WERI-Rb-1 (cell line): ENCODE results near the gene MYH7.

Source experiments
- DNase-seq: peaks from one replicate; pipeline ENCODE4 v3.0.0-alpha.2; 2020
- H3K27ac ChIP-seq: fragments of 250-450 bp; sonication (Bioruptor Pico); 2 replicates; pipeline ENCODE4 v1.5.1; 2020; ENCODE audit warnings: mild to moderate bottlenecking, moderate library complexity
- H3K27me3 ChIP-seq: fragments of 250-450 bp; sonication (Bioruptor Pico); 2 replicates; pipeline ENCODE4 v1.5.1; 2021; ENCODE audit warnings: mild to moderate bottlenecking, low read depth, moderate library complexity; ENCODE audit not compliant: insufficient read depth, severe bottlenecking
- H3K36me3 ChIP-seq: fragments of 250-450 bp; sonication (Bioruptor Pico); 2 replicates; pipeline ENCODE4 v1.5.1; 2020; ENCODE audit warnings: mild to moderate bottlenecking, moderate library complexity
- H3K4me3 ChIP-seq: 2 replicates; pipeline ENCODE4 v1.5.1; 2011; ENCODE audit warnings: low read depth, mild to moderate bottlenecking, control low read depth, low read length
- H3K9me3 ChIP-seq: fragments of 250-450 bp; sonication (Bioruptor Pico); 2 replicates; pipeline ENCODE4 v1.5.1; 2021; ENCODE audit warnings: mild to moderate bottlenecking, moderate library complexity; ENCODE audit not compliant: severe bottlenecking
- TF ChIP-seq, protein P1 (sequence below): IDR thresholded peaks from 2 replicates; pipeline ENCODE4 v1.5.1; 2011; ENCODE audit warnings: low read depth, mild to moderate bottlenecking, control low read depth, inconsistent platforms, low read length

Gene MYH7

DNA sequence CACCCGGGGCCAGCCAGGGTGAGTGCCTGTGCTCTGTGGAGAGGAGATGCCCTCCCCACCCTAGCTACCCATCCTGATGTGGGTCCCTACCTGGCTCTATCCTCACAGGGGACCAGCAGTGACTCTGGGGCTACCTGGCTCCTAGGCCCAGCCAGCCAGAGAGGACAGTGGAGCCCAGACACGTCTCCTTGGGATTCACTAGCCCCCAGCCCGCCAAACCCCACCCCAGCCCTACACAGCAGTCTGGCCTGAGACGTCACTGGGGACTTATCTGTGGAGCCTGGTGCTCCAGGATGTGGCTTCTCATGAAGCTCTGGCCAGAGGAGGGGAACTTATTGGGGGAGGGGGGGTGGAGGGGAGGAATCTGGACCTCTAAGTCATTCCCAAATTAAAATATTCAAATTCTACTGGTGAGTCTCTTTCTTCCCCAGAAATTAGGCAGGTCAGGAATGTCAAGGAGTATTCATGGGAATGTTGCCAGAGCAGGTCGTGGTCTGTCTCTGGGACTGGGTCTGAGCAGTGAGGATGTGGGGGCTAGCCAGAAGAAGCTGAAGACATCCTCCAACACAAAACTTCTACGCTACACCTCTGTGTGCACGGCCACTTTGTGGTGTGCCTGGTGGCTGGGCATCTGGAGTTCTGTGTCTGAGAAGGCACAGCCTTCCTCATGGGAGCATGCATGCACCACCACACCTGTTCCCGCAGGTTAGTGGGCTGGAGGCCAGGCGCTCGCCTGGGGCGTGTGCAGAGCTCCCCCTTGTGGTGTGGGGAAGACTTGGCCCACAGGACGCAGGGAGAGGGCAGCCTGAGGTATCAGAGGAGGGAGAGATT lies 55.9 kb downstream of the MYH7 start:
- peak; percentile 75 for DNase-seq
- TF ChIP-seq, protein P1, sequence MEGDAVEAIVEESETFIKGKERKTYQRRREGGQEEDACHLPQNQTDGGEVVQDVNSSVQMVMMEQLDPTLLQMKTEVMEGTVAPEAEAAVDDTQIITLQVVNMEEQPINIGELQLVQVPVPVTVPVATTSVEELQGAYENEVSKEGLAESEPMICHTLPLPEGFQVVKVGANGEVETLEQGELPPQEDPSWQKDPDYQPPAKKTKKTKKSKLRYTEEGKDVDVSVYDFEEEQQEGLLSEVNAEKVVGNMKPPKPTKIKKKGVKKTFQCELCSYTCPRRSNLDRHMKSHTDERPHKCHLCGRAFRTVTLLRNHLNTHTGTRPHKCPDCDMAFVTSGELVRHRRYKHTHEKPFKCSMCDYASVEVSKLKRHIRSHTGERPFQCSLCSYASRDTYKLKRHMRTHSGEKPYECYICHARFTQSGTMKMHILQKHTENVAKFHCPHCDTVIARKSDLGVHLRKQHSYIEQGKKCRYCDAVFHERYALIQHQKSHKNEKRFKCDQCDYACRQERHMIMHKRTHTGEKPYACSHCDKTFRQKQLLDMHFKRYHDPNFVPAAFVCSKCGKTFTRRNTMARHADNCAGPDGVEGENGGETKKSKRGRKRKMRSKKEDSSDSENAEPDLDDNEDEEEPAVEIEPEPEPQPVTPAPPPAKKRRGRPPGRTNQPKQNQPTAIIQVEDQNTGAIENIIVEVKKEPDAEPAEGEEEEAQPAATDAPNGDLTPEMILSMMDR: peak; percentile 95
- no peaks in the 10 kb centered on the region for H3K27me3 ChIP-seq
- H3K9me3 ChIP-seq: no peaks in the 10 kb centered on the region
- no peak overlapping the region for H3K4me3 ChIP-seq
- no peak overlapping the region for H3K27ac ChIP-seq
- H3K36me3 ChIP-seq: no peaks in the 10 kb centered on the region

DNA sequence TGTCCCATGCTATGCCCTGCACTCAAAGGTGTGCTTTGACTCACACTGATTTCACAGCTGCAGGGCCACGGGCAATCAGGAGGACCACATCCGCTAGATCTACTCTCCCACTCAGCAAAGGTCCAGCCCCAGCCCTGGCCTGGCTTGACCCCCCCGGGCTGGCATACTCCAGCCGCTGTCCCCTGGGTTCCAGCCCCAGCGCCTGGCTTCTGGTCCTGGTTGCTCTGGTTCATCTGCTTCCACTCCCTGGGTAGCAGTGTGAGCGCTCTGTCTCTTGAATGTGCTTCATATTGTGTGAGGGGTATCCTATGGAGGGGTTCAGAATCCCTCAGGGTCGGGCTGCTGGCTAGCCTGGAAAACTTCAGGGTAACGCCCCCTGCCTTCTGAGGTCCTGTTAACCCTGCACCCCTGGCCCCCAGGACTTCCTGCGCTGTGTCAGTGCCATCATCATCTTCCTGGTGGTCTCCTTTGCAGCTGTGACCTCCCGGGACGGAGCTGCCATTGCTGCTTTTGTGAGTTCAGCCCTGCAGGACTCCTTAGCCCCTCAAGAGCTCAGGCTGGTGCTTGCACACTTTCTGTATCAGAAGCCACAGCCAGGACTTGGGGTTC lies 56.7 kb downstream of the MYH7 start:
- Histone ChIP-seq H3K27me3 (no peaks in the 10 kb centered on the region), H3K36me3 (no peaks in the 10 kb centered on the region), H3K4me3 (no peak overlapping the region), H3K9me3 (no peaks in the 10 kb centered on the region), H3K27ac (no peak overlapping the region)
- DNase-seq: no peak
- TF ChIP-seq, protein P1: no peak

DNA sequence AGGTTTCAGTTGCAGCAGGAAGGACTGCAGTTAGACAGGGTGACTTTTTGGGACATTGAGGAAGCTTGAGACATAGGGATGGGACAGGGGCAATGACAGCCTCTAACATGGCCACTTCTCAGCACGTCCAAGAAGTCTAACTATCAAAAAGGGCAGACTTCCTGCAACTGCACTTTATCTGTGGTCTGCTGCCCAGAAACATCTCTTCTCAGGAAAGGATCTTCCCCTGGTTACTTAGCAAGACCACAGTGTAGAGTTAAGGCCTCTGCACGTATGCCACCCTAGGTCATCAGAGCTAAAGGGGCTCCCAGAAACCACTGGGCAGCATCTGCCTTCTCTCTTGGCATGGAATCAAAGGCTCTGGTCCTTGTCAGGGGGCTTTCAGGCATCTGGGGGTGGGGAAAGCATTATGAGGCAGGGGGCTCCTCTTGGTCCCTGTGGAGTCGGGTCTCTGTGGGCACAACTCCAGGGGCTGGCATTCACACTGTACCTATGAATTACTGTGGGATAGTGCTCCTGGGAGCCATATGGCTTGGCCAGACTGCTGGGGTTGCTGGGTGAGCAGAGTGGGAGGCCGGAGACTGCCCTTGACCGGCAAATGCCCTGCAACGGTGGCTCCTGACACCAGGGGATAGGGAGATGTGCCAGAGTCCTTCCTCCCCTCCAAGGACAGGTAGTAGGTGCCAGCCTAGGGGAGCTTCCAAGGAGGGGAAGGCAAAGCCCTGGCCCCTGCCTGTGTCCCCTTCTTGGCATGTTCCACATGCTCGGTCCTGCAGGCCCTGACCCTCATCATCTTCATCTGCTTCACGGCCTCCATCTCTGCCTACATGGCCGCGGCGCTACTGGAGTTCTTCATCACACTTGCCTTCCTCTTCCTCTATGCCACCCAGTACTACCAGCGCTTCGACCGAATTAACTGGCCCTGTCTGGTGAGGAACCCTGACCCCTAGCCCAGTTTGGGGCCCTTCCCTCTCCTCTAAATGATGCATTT lies 57.6 kb downstream of the MYH7 start:
- no peaks in the 10 kb centered on the region for H3K27me3 ChIP-seq
- DNase-seq: no peak

DNA sequence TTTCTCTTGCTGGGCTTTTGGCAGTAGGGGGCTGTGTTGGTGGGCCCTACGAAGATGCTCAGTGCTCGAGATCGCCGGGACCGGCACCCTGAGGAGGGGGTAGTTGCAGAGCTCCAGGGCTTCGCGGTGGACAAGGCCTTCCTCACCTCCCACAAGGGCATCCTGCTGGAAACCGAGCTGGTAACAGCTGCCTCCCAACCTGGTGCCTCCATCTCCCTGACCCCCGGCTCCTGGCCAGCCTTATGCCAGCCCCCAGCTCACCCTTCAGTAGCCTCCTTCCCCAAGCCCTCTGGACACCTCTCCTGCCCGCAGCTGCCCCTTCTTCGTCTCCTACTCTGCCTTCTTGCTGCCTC lies 58.3 kb downstream of the MYH7 start:
- Histone ChIP-seq H3K27ac (no peak overlapping the region), H3K9me3 (no peaks in the 10 kb centered on the region), H3K36me3 (no peaks in the 10 kb centered on the region), H3K4me3 (no peak overlapping the region), H3K27me3 (no peaks in the 10 kb centered on the region)
- no peak for DNase-seq
- TF ChIP-seq, protein P1: no peak

More for the DNA sequence above, 57.6 kb downstream of the MYH7 start:
- TF ChIP-seq, protein P1: no peak
- Histone ChIP-seq H3K4me3 (no peak overlapping the region), H3K36me3 (no peaks in the 10 kb centered on the region), H3K9me3 (no peaks in the 10 kb centered on the region), H3K27ac (no peak overlapping the region)

DNA sequence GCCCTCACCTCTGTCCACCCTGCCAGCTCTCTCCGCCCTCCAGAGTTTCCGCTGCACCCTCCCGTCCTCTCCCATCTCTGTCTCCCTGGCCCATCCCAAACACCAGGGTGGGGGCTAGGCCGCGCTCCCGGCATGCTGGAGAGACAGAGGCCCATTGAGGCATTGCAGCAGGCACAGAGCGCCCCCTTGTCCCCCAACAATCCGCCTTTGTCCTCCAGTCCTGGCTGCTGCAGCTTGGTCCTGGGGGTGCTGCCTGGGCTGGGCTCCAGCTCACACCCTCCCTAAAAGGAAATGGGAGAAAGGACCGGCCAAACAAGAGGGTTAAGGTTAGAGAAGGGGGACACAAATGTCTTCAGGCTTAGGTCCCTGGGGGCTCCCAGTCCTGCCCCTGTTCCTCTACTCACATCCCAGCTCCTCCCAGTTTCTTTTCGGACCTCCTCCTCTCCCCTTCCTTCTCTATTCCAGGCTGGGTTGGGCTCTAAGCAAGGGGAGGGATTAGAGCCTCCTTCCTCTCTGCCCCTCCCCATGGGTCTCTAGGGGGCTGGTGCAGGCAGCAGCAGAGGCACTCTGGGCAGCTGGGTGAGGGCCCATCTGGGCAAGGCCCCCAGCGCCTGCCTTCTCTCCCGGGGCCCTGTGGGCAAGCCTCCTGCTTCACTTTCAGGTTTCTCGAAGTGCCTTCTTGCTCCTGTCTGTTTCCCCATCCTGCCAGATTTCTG lies 58.8 kb downstream of the MYH7 start, which contains the start of gene CMTM5:
Gene CMTM5, plus strand, starts transcription at position 565 of the 716 bp plus-strand sequence. CDS start 206 bp downstream, outside the sequence.
- Histone ChIP-seq H3K36me3 (no peaks in the 10 kb centered on the region), H3K9me3 (no peaks in the 10 kb centered on the region), H3K4me3 (no peak within 1 kb of the TSS), H3K27me3 (no peaks in the 10 kb centered on the region), H3K27ac (no peak within 1 kb of the TSS)
- no peak for DNase-seq
- TF ChIP-seq, protein P1: no peak
